Tongue (tissue), 2 donors: ENCODE results near the gene CES4A. TPM values are rescaled to one million over a fixed set of nuclear protein-coding genes. Genes with fewer than 3 reads are reported as not detected.
"Not testable (repeated sequence)": the region's sequence is repeated elsewhere in the genome, so short reads cannot be mapped to it uniquely, and the experiment has no call there.

Experiments used
- DNase-seq: peaks from one replicate; pipeline ENCODE4 v3.0.0-alpha.2; 2015
- total RNA-seq: library from RNA; depleted of rRNA; stranded (reverse); fragments of >200 nt; gene quantifications from one replicate; pipeline ENCODE4 v1.2.3, GENCODE V29; 2014

CES4A gene
- total RNA-seq, 1 donor from 2014 or later = 5.2 TPM

- DNase-seq = not testable (repeated sequence)
These were observed 32.3 kb upstream of the CES4A start for GRCh38 chr16:66956154-66956457.

- no peak for DNase-seq
These were observed 29.3 kb upstream of the CES4A start for GRCh38 chr16:66958857-66959703.

DNA sequence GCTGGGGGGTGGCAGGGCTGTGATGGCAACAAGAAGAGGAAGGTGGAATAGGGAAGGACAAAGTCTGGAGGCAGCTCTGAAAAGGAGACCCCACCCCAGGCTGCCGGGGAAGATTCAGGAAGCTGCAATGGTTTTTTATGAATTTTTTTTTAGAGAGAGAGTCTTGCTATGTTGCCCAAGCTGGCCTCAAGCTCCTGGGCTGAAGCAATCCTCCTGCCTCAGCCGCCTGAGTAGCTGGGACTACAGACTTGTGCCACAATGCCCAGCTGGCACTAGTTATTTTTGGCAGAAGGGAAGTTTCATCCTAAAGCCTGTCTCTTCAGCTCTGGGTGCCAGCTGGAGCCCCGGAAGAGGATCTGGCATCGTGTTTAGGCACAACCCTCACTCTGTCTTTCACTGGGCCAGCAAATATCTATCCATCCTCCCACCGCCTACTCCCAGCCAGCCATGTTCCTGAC lies 28.7 kb upstream of the CES4A start:
- DNase-seq = peak; percentile 71

- DNase-seq = no peak
These were observed 28.1 kb upstream of the CES4A start for GRCh38 chr16:66960270-66960669.

DNA sequence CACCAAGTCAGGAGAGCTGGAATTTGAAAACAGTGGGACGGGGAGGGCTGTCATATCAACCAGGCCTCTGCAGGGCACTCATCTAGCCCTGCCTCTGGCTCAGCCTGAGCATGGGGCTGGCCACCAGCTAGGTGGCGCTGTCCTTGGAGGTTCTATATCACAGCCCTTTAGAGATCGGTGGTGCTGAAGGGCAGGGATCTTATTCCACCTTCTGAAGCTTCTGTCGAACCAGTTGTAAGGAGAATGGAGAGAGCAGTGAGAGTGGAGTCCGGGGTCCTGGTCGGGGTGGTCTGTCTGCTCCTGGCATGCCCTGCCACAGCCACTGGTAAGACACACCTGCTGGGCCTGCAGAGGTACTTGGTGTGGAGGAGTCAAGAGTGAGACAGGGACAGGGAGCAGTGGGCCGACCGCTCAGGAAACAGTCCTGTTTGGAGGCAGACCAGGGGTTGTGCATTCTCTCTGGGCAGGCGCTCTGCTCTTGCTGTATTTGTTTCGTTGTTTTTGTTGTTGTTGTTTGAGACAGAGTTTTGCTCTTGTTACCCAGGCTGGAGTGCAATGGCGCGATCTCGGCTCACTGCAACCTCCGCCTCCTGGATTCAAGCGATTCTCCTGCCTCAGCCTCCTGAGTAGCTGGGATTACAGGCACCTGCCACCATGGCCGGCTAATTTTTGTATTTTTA lies 27.2 kb upstream of the CES4A start, which contains the start of gene CES3:
Gene CES3, plus strand, starts transcription at position 202 of the 680 bp plus-strand sequence. Its CDS starts 42 bp downstream, at position 244.
- DNase-seq = peak; percentile 54

DNA sequence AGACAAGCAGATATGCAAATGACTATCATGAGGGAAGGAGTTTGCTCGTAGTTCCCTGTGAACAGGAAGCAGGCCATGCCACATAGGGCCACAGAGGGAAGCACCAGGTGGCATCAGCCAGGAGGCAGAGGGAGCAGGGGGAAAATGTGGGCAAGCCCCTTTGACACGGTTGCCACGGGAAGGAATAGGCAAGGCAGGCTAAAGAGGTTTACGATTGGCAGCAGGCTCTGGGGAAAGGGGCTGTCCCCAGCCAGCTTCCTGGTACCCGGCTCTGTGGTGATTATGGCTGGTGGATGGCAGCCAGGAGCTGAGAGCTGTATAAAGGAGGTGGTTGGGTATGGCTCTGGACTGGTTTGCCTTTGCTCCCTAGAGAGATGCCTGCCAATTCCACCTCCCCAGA lies 26.5 kb upstream of the CES4A start:
- no peak for DNase-seq

DNA sequence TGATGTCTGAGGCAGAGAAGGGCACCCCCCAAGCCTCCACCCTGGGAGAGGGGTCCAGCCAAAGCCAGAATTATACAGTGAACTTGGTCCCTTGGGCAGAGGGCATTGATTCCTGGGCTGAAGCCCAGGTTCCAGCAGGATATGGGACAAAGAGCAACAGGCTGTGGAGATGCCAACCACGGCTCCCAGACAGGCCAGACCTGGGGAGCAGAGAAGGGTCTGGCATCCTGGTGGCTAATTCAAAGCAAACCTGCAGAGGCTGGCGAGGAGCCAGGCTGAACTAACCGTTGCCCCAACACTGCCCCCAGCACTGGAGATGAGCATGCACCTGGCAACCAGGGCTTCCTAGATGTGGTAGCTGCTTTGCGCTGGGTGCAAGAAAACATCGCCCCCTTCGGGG lies 24.3 kb upstream of the CES4A start:
- DNase-seq = no peak

GRCh38 chr16:66968847-66969246 lies 19.5 kb upstream of the CES4A start:
- no peak for DNase-seq

GRCh38 chr16:66970775-66971720 lies 17.3 kb upstream of the CES4A start:
- DNase-seq = no peak

DNA sequence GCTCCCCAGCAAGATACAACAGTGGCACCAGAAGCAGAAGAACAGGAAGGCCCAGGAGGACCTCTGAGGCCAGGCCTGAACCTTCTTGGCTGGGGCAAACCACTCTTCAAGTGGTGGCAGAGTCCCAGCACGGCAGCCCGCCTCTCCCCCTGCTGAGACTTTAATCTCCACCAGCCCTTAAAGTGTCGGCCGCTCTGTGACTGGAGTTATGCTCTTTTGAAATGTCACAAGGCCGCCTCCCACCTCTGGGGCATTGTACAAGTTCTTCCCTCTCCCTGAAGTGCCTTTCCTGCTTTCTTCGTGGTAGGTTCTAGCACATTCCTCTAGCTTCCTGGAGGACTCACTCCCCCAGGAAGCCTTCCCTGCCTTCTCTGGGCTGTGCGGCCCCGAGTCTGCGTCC lies 15.4 kb upstream of the CES4A start:
- DNase-seq = no peak

DNA sequence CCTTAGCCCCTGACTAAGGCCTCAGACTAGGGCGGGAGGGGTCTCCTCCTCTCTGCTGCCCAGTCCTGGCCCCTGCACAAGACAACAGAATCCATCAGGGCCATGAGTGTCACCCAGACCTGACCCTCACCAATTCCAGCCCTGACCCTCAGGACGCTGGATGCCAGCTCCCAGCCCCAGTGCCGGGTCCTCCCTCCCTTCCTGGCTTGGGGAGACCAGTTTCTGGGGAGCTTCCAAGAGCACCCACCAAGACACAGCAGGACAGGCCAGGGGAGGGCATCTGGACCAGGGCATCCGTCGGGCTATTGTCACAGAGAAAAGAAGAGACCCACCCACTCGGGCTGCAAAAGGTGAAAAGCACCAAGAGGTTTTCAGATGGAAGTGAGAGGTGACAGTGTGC lies 14.7 kb upstream of the CES4A start:
- no peak for DNase-seq

GRCh38 chr16:66974156-66974931 lies 14.0 kb upstream of the CES4A start:
- DNase-seq = not testable (repeated sequence)

DNA sequence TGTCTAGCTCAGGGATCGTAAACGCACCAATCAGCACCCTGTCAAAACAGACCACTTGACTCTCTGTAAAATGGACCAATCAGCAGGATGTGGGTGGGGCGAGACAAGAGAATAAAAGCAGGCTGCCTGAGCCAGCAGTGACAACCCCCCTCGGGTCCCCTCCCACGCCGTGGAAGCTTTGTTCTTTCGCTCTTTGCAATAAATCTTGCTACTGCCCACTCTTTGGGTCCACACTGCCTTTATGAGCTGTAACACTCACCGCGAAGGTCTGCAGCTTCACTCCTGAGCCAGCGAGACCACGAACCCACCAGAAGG lies 13.5 kb upstream of the CES4A start:
- DNase-seq = not testable (repeated sequence)

GRCh38 chr16:66975302-66975893 lies 13.0 kb upstream of the CES4A start:
- no peak for DNase-seq

- DNase-seq = no peak
These were observed 11.6 kb upstream of the CES4A start for GRCh38 chr16:66976746-66977145.

DNA sequence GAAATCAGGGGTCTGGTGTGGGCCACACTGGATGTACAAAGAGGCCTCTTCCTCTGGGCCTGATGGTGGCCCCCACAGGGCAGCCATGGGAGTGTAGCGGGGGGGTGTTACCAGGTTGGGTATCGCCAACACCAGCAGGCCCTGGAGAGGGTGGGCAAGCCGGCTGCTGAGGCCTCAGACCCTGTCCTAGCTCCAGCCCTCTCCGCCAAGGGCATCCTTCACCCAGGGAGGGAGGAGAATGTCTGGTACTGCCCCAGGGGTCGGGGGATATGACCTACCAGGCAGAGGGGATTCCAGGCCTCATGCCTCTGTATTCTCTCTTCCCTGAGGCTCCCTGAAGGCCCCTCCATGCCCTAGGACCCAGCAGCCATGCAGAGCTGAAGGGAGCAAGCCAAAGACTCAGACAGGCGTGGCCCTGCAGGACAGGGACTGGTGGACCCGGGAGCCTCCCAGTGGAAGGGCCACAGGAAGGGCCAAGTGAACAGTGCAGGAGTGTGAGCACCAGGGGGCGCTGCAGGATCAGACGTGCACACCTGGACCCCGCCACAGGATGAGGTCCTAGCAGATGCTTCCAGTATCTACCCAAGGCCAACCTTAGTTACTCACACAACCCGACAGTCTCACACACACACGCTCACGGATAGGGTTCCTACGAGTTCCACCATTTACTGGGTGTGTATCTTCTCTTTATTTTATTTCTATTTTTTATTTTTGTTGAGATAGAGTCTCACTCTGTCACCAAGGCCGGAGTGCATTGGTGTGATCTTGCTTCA lies 10.9 kb upstream of the CES4A start:
- peak; percentile 91 for DNase-seq

- DNase-seq = peak; percentile 11
These were observed 9.2 kb upstream of the CES4A start for GRCh38 chr16:66979011-66979717.

DNA sequence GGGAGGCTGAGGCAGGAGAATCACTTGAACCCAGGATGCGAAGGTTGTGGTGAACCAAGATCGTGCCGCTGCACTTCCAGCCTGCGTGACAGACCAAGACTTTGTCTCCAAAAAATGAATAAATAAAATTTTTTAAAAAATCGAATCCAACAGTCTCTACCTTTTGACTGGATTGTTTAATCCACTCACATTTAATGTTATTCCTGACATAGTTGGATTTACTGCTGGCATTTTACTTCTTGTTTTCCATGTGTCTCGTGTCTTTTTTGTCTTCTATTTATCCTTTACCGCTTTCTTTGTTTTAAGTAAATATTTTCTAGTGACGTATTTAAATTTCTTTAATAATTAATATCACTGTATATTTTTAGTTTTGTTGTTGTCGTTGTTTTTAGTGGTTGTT lies 5.4 kb upstream of the CES4A start:
- no peak for DNase-seq

GRCh38 chr16:66984892-66985311 lies 3.5 kb upstream of the CES4A start:
- no peak for DNase-seq

GRCh38 chr16:66986559-66986958 lies 1.8 kb upstream of the CES4A start:
- no peak for DNase-seq
